ENCODE measurements around the gene ACTG1. TPM values are rescaled to one million over a fixed set of nuclear protein-coding genes. Genes with fewer than 3 reads are reported as not detected.

The ACTG1 gene
- total RNA-seq, 1 experiment from 2014 or later = 4,160 TPM

DNA sequence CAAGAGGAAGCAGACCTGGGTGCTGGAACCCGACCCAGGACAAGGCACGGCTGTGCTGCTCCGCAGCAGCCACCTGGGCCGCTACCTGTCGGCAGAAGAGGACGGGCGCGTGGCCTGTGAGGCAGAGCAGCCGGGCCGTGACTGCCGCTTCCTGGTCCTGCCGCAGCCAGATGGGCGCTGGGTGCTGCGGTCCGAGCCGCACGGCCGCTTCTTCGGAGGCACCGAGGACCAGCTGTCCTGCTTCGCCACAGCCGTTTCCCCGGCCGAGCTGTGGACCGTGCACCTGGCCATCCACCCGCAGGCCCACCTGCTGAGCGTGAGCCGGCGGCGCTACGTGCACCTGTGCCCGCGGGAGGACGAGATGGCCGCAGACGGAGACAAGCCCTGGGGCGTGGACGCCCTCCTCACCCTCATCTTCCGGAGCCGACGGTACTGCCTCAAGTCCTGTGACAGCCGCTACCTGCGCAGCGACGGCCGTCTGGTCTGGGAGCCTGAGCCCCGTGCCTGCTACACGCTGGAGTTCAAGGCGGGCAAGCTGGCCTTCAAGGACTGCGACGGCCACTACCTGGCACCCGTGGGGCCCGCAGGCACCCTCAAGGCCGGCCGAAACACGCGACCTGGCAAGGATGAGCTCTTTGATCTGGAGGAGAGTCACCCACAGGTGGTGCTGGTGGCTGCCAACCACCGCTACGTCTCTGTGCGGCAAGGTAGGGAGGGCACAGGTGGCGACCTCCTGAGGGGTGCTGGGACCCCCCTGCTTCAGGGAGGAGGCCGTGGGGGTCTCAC, 16.2 kb upstream of the ACTG1 start:
- H3K9ac ChIP-seq (ENCODE audit: extremely low read depth, insufficient read length, low read length) = no peak overlapping the region
- no peak for DNase-seq
- no peaks in the 10 kb centered on the region for H3K4me1 Mint-ChIP-seq
- H3K14ac ChIP-seq (ENCODE audit: insufficient read depth, low read length) = no peak overlapping the region
- H3K18ac ChIP-seq (ENCODE audit: insufficient read length, low read depth, low read length) = no peak overlapping the region
- no peak overlapping the region for H4K91ac ChIP-seq (ENCODE audit: insufficient read length, low read depth, low read length)
- H2AK5ac ChIP-seq (ENCODE audit: insufficient read length, low read length) = no peak overlapping the region
- H4K8ac ChIP-seq (replicated peaks; ENCODE audit: insufficient read length, low read depth, low read length) = no peak overlapping the region
- peaks cover 31% of the 10 kb centered on the region for H3K27me3 Mint-ChIP-seq (ENCODE audit: low read depth)
- H3K27ac ChIP-seq (ENCODE audit: insufficient read length, low read depth, low read length) = no peak overlapping the region
- no peak overlapping the region for H2BK12ac ChIP-seq (ENCODE audit: insufficient read length, low read depth, low read length)
- H3K27ac Mint-ChIP-seq = no peak overlapping the region
- H2BK5ac ChIP-seq (ENCODE audit: insufficient read length, low read length) = no peak overlapping the region
- H3K4me3 Mint-ChIP-seq = no peak overlapping the region
- TF ChIP-seq, protein P1, sequence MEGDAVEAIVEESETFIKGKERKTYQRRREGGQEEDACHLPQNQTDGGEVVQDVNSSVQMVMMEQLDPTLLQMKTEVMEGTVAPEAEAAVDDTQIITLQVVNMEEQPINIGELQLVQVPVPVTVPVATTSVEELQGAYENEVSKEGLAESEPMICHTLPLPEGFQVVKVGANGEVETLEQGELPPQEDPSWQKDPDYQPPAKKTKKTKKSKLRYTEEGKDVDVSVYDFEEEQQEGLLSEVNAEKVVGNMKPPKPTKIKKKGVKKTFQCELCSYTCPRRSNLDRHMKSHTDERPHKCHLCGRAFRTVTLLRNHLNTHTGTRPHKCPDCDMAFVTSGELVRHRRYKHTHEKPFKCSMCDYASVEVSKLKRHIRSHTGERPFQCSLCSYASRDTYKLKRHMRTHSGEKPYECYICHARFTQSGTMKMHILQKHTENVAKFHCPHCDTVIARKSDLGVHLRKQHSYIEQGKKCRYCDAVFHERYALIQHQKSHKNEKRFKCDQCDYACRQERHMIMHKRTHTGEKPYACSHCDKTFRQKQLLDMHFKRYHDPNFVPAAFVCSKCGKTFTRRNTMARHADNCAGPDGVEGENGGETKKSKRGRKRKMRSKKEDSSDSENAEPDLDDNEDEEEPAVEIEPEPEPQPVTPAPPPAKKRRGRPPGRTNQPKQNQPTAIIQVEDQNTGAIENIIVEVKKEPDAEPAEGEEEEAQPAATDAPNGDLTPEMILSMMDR (conservative IDR thresholded peaks at IDR 0.05) = no peak
- no peak overlapping the region for H2BK120ac ChIP-seq (ENCODE audit: low read depth, low read length, poor library complexity, severe bottlenecking)
- no peaks in the 10 kb centered on the region for H3K36me3 Mint-ChIP-seq (ENCODE audit: insufficient read depth in 1 of 3, low read depth in 3 of 3)
- H4K5ac ChIP-seq (ENCODE audit: insufficient read length, low read depth, low read length) = no peak overlapping the region
- no peak overlapping the region for H2AFZ ChIP-seq (ENCODE audit: low read length)
- H3K23ac ChIP-seq (ENCODE audit: insufficient read length, low read depth, low read length) = no peak overlapping the region
- no peaks in the 10 kb centered on the region for H3K79me1 ChIP-seq (ENCODE audit: insufficient read depth, low read depth, low read length, poor library complexity, severe bottlenecking)
- no peaks in the 10 kb centered on the region for H3K23me2 ChIP-seq (ENCODE audit: insufficient read length, low read depth, low read length, poor library complexity, severe bottlenecking)
- no peaks in the 10 kb centered on the region for H3K4me1 ChIP-seq (ENCODE audit: insufficient read depth, low read length)
- H3T11ph ChIP-seq (ENCODE audit: low read length) = no peak overlapping the region
- H2BK15ac ChIP-seq (ENCODE audit: low read depth, low read length) = no peak overlapping the region
- no peaks in the 10 kb centered on the region for H3K9me3 ChIP-seq (ENCODE audit: control insufficient read depth, low read depth, low read length)
- WGBS (ENCODE audit: extremely low coverage, insufficient read length, low lambda C conversion rate) = no CpG with 5 or more reads among the region's 62 CpGs
- peaks cover 3% of the 10 kb centered on the region for H4K20me1 ChIP-seq (ENCODE audit: control insufficient read depth, insufficient read depth, insufficient read length)
- no peak overlapping the region for H3K4ac ChIP-seq (ENCODE audit: low read depth, low read length)
- H3K27me3 ChIP-seq (ENCODE audit: insufficient read depth, low read length) = no peaks in the 10 kb centered on the region; the same call in 1 of the 2 replicates
- H3K9me3 Mint-ChIP-seq = no peaks in the 10 kb centered on the region
- H3K56ac ChIP-seq (ENCODE audit: insufficient read length, low read depth, low read length) = no peak overlapping the region
- no peak overlapping the region for H2BK20ac ChIP-seq (ENCODE audit: low read depth, low read length, poor library complexity, severe bottlenecking)
- H3K79me2 ChIP-seq (ENCODE audit: insufficient read depth, low read length) = no peaks in the 10 kb centered on the region
- H3K4me2 ChIP-seq (ENCODE audit: insufficient read depth, insufficient read length, low read length) = no peak overlapping the region

Data from H9 (cell line).